ENCODE results near the gene PRM3. TPM values are rescaled to one million over a fixed set of nuclear protein-coding genes. Genes with fewer than 3 reads are reported as not detected.
A peak's percentile ranks its signal among the peaks of the same experiment; 100 is the strongest.

Gene PRM3
- total RNA-seq, 1 donor from 2014 or later: not detected

DNA sequence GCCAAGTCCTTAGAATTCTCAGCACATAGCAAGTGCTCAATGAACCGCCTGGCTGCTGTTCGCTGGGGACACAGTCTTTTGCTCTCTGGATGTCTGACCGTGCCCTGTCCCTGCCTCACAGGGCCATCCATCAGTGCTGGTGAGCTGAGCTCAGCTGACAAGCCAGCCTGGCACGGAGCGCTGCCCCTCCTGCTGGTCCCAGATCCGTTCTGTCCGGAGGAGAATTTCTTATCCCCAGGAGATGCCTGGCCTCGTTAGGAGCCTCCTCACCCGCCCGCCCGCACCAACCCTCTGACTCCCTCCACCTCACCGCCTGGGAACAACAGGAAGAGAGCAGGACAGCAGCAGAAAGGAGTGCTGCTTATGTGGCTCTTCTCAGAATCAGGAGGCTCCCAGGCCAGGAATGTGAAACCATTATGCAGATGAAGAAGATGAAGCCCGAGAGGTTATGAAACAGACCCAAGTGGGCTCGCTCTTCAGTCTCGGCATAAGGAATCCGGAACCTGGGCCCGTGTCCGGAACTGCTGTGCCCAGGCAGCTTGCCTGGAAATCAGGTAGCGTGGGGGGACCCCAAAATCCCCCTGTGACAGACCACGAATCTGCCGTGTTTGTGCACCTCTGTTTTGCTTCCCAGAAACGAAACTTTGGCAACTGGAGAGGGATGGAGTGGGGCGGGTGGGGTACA lies 43.0 kb upstream of the PRM3 start:
- peak overlapping the region; percentile 65 for H3K4me2 ChIP-seq
- H3F3A ChIP-seq (ENCODE audit: low read depth): peaks cover 35% of the 10 kb centered on the region
- no peaks in the 10 kb centered on the region for H4K20me1 ChIP-seq (ENCODE audit: low read depth)
- peaks cover 39% of the 10 kb centered on the region for H3K4me1 Mint-ChIP-seq
- no peak overlapping the region for H3K27ac Mint-ChIP-seq
- peak overlapping the region; percentile 43 for H3K4me3 Mint-ChIP-seq
- peaks cover 30% of the 10 kb centered on the region for H3K27me3 ChIP-seq
- TF ChIP-seq EZH2 (IDR thresholded peaks at IDR 0.05) (no peak), EZH2phosphoT487 (IDR thresholded peaks at IDR 0.05) (no peak)
- TF ChIP-seq, protein P1, sequence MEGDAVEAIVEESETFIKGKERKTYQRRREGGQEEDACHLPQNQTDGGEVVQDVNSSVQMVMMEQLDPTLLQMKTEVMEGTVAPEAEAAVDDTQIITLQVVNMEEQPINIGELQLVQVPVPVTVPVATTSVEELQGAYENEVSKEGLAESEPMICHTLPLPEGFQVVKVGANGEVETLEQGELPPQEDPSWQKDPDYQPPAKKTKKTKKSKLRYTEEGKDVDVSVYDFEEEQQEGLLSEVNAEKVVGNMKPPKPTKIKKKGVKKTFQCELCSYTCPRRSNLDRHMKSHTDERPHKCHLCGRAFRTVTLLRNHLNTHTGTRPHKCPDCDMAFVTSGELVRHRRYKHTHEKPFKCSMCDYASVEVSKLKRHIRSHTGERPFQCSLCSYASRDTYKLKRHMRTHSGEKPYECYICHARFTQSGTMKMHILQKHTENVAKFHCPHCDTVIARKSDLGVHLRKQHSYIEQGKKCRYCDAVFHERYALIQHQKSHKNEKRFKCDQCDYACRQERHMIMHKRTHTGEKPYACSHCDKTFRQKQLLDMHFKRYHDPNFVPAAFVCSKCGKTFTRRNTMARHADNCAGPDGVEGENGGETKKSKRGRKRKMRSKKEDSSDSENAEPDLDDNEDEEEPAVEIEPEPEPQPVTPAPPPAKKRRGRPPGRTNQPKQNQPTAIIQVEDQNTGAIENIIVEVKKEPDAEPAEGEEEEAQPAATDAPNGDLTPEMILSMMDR (IDR thresholded peaks at IDR 0.05): no peak
- no peaks in the 10 kb centered on the region for H3K36me3 ChIP-seq
- H3K27ac ChIP-seq: no peak overlapping the region
- peak; percentile 71 for DNase-seq (ENCODE audit: low spot score)
- H3K27me3 Mint-ChIP-seq (ENCODE audit: insufficient read depth, low read depth): peaks cover 8% of the 10 kb centered on the region
- peak overlapping the region; percentile 10 for H3K4me3 ChIP-seq
- no peaks in the 10 kb centered on the region for H3K36me3 Mint-ChIP-seq
- H3K79me2 ChIP-seq (ENCODE audit: low read depth): no peaks in the 10 kb centered on the region
- peaks cover 15% of the 10 kb centered on the region for H3K4me1 ChIP-seq
- no peak overlapping the region for H3K9ac ChIP-seq
- no peaks in the 10 kb centered on the region for H3K9me3 Mint-ChIP-seq
- no peak overlapping the region for H2AFZ ChIP-seq (replicated peaks)
- H3K9me3 ChIP-seq (ENCODE audit: low read depth): no peaks in the 10 kb centered on the region

DNA sequence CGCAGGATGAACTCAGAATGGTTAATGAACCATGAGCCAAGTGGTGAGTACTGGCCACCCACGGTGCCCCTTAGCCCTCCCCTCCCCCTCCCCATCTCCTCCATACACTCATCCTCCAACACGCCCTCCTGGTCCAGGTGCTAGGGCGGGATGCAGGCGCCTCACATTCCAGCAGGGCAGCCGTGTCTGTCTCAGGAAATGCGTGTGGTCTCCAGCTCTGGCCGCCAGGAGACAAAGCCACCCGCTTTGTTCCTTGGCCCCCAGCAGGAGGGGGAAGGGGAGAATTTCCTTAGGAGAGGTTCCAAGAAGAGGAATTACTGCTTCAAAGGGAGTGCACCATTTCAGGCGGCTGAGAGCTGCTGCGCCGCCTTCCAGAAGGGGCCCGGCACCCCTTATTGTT lies 42.1 kb upstream of the PRM3 start:
- Mint-ChIP-seq H3K36me3 (no peaks in the 10 kb centered on the region), H3K27ac (no peak overlapping the region), H3K4me3 (no peak overlapping the region), H3K4me1 (peaks cover 41% of the 10 kb centered on the region), H3K27me3 (ENCODE audit: insufficient read depth, low read depth) (peaks cover 9% of the 10 kb centered on the region), H3K9me3 (no peaks in the 10 kb centered on the region)
- Histone ChIP-seq H3K9ac (no peak overlapping the region), H3K4me1 (peaks cover 15% of the 10 kb centered on the region), H3K27ac (no peak overlapping the region), H4K20me1 (ENCODE audit: low read depth) (no peaks in the 10 kb centered on the region), H3F3A (ENCODE audit: low read depth) (peaks cover 26% of the 10 kb centered on the region), H3K27me3 (peaks cover 30% of the 10 kb centered on the region), H2AFZ (replicated peaks) (no peak overlapping the region), H3K4me2 (peak overlapping the region; percentile 65), H3K9me3 (ENCODE audit: low read depth) (no peaks in the 10 kb centered on the region), H3K79me2 (ENCODE audit: low read depth) (no peaks in the 10 kb centered on the region), H3K36me3 (no peaks in the 10 kb centered on the region), H3K4me3 (peak overlapping the region; percentile 10)
- TF ChIP-seq, protein P1 (IDR thresholded peaks at IDR 0.05): peak; percentile 28
- TF ChIP-seq EZH2phosphoT487 (IDR thresholded peaks at IDR 0.05): no peak
- DNase-seq (ENCODE audit: low spot score): peak; percentile 94

DNA sequence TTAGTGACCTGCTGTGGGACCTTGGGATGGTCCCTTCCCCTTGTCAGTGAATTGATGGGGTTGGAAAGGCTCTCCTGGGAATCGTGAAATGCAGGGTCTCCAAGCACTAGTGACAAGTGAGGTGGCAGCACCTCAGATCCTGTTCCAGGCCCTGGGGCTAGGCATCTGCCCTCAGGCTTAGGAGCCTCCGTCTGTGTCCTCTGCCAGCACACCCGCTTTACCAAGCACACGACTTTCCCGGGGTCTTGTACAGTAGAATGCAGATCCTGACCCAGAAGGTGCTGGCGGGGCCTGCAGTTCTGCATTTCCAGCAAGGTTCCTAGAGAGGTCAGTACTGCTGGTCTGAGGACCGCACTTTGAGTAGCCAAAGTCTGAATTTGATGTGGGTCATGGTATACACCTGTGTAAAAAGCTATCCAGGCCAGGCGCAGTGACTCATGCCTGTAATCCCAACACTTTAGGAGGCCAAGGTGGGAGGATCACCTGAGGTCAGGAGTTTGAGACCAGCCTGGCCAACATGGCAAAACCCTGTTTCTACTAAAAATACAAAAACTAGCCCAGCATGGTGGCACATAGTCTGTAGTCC lies 41.0 kb upstream of the PRM3 start:
- no peaks in the 10 kb centered on the region for H3K36me3 ChIP-seq
- no peaks in the 10 kb centered on the region for H3K79me2 ChIP-seq (ENCODE audit: low read depth)
- H3K4me1 ChIP-seq: peaks cover 15% of the 10 kb centered on the region
- Mint-ChIP-seq H3K4me1 (peaks cover 40% of the 10 kb centered on the region), H3K27me3 (ENCODE audit: insufficient read depth, low read depth) (peaks cover 9% of the 10 kb centered on the region), H3K4me3 (no peak overlapping the region), H3K36me3 (no peaks in the 10 kb centered on the region), H3K9me3 (no peaks in the 10 kb centered on the region), H3K27ac (no peak overlapping the region)
- no peak overlapping the region for H2AFZ ChIP-seq (replicated peaks)
- no peak overlapping the region for H3K4me2 ChIP-seq
- H4K20me1 ChIP-seq (ENCODE audit: low read depth): no peaks in the 10 kb centered on the region
- no peak overlapping the region for H3K27ac ChIP-seq
- no peak for DNase-seq (ENCODE audit: low spot score)
- H3K9me3 ChIP-seq (ENCODE audit: low read depth): no peaks in the 10 kb centered on the region
- H3K4me3 ChIP-seq: no peak overlapping the region
- no peak for TF ChIP-seq EZH2phosphoT487 (IDR thresholded peaks at IDR 0.05)
- TF ChIP-seq, protein P1 (IDR thresholded peaks at IDR 0.05): no peak
- no peak for TF ChIP-seq EZH2 (IDR thresholded peaks at IDR 0.05)
- peaks cover 30% of the 10 kb centered on the region for H3K27me3 ChIP-seq
- peaks cover 26% of the 10 kb centered on the region for H3F3A ChIP-seq (ENCODE audit: low read depth)
- H3K9ac ChIP-seq: no peak overlapping the region
